ENCODE data around the gene VAMP1. TPM values are rescaled to one million over a fixed set of nuclear protein-coding genes. Genes with fewer than 3 reads are reported as not detected.
A peak's percentile ranks its signal among the peaks of the same experiment; 100 is the strongest.

Gene VAMP1
- total and polyA plus RNA-seq, 10 of the 15 experiments (the other 5 are each of a cell fraction or from before 2014, with no cell fraction given), result 4.8 to 123 (median 27.5) TPM

- TF ChIP-seq, protein P1, sequence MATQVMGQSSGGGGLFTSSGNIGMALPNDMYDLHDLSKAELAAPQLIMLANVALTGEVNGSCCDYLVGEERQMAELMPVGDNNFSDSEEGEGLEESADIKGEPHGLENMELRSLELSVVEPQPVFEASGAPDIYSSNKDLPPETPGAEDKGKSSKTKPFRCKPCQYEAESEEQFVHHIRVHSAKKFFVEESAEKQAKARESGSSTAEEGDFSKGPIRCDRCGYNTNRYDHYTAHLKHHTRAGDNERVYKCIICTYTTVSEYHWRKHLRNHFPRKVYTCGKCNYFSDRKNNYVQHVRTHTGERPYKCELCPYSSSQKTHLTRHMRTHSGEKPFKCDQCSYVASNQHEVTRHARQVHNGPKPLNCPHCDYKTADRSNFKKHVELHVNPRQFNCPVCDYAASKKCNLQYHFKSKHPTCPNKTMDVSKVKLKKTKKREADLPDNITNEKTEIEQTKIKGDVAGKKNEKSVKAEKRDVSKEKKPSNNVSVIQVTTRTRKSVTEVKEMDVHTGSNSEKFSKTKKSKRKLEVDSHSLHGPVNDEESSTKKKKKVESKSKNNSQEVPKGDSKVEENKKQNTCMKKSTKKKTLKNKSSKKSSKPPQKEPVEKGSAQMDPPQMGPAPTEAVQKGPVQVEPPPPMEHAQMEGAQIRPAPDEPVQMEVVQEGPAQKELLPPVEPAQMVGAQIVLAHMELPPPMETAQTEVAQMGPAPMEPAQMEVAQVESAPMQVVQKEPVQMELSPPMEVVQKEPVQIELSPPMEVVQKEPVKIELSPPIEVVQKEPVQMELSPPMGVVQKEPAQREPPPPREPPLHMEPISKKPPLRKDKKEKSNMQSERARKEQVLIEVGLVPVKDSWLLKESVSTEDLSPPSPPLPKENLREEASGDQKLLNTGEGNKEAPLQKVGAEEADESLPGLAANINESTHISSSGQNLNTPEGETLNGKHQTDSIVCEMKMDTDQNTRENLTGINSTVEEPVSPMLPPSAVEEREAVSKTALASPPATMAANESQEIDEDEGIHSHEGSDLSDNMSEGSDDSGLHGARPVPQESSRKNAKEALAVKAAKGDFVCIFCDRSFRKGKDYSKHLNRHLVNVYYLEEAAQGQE (IDR thresholded peaks at IDR 0.05; ENCODE audit: low read depth, low read length), result no peak
- TF ChIP-seq DPF2 (IDR thresholded peaks at IDR 0.05) (0 out of 2 replicates have a peak, but pooled peaks have one; percentile 4), EED (IDR thresholded peaks at IDR 0.05; ENCODE audit: low read depth) (no peak), IRF4 (IDR thresholded peaks at IDR 0.05; ENCODE audit: low read depth, low read length) (no peak), SMARCA5 (IDR thresholded peaks at IDR 0.05) (0 out of 2 replicates have a peak, but pooled peaks have one; percentile 10), NR2F1 (conservative IDR thresholded peaks at IDR 0.05) (0 out of 2 replicates have a peak, but pooled peaks have one; percentile 40)
These were observed 26.4 kb downstream of the VAMP1 start (continued) for GRCh38 chr12:6444031-6444430.

- RAD21 ChIA-PET (ENCODE audit: unreplicated experiment), result interaction anchor here (1.0 to 17.1 kb wide), 10 partner anchors 9 to 192 kb away, joined by 3 to 319 read pairs (median 4); partner anchors contain the start of genes LPAR5 and TAPBPL
- no TSS peak for BruUV-seq (replicated peaks)
- Histone ChIP-seq H3K9ac (ENCODE audit: control insufficient read depth, insufficient read depth, low read length) (peak overlapping the region; percentile 84), H3K4me1 (ENCODE audit: control insufficient read depth, insufficient read depth, low read length) (peaks cover 46% of the 10 kb centered on the region), H3K4me3 (peak overlapping the region; percentile 66), H4K20me1 (ENCODE audit: control insufficient read depth, insufficient read depth) (no peaks in the 10 kb centered on the region), H3K4me2 (ENCODE audit: control insufficient read depth, insufficient read depth) (peak overlapping the region; percentile 99), H3K9me3 (replicated peaks; ENCODE audit: control insufficient read depth, insufficient read depth, low read length) (no peaks in the 10 kb centered on the region), H3K36me3 (ENCODE audit: control insufficient read depth in 2 of 2, insufficient read depth in 2 of 2, low read length in 1 of 2) (0 out of 4 replicates have a peak, but pooled peaks cover 0 to 4% of the 10 kb centered on the region in 2 experiments), H3K79me2 (ENCODE audit: control insufficient read depth, insufficient read depth, low read length) (peaks cover 59% of the 10 kb centered on the region), H3K27ac (ENCODE audit: control insufficient read depth, insufficient read depth) (peak overlapping the region; percentile 99), H2AFZ (ENCODE audit: control insufficient read depth, low read depth, low read length) (peak overlapping the region; percentile 12; the same call in 1 of the 2 replicates), H3K27me3 (replicated peaks in 1 of 2; ENCODE audit: control insufficient read depth in 2 of 2, insufficient read depth in 2 of 2, low read length in 1 of 2) (no peaks in the 10 kb centered on the region)
- CTCF ChIA-PET, result interaction anchor here (0.6 to 7.2 kb wide), 15 partner anchors 9 to 665 kb away, joined by 3 to 79 read pairs (median 7); partner anchors contain the start of gene TAPBPL
- SMC1A ChIA-PET (ENCODE audit: uncharacterized antibody, unreplicated experiment), result interaction anchor here (0.6 to 9.8 kb wide), 13 partner anchors 9 to 135 kb away, joined by 3 to 168 read pairs (median 5); partner anchors contain the start of genes TAPBPL and VAMP1
- in situ Hi-C loops (cut with MboI), result no loop called here
- FAIRE-seq (peak; percentile 31), ATAC-seq (peak; percentile 47), DNase-seq (ENCODE audit: low read depth, low spot score) (no peak)
- intact Hi-C loops (cut with micrococcal nuclease; ENCODE audit: unreplicated experiment), result loop anchor here (1.0 kb wide), 1 partner anchor 16 kb away; no protein-coding TSS in a partner anchor
- WGBS (ENCODE audit: insufficient coverage, insufficient replicate concordance, low lambda C conversion rate, missing lambda C conversion rate), result 3% methylated on average over 9 of the region's 9 CpGs
- POLR2A ChIA-PET, result interaction anchor here (1.1 to 17.5 kb wide), 12 partner anchors 8 to 188 kb away, joined by 3 to 384 read pairs (median 15); partner anchors contain the start of genes GAPDH, MRPL51, TAPBPL and VAMP1
- TF ChIP-seq MLLT1 (IDR thresholded peaks at IDR 0.05) (peak; percentile 75), ZNF384 (IDR thresholded peaks at IDR 0.05; ENCODE audit: borderline replicate concordance, low read depth, low read length) (no peak), NFXL1 (IDR thresholded peaks at IDR 0.05; ENCODE audit: borderline replicate concordance) (no peak), BCL11A (IDR thresholded peaks at IDR 0.05; ENCODE audit: low read depth, low read length) (0 out of 2 replicates have a peak, but pooled peaks have one; percentile 19), MXI1 (IDR thresholded peaks at IDR 0.05; ENCODE audit: low read depth, low read length) (0 out of 2 replicates have a peak, but pooled peaks have one; percentile 43), HDAC6 (IDR thresholded peaks at IDR 0.05; ENCODE audit: unreplicated experiment) (no peak), SREBF1 (IDR thresholded peaks at IDR 0.05; ENCODE audit: low read length) (no peak), FOS (IDR thresholded peaks at IDR 0.05; ENCODE audit: borderline replicate concordance, extremely low read depth, insufficient read length) (no peak), ATF7 (IDR thresholded peaks at IDR 0.05; ENCODE audit: low read depth) (peak; percentile 31; the same call in 1 of the 2 replicates), PML (IDR thresholded peaks at IDR 0.05; ENCODE audit: low read length) (no peak), MTA2 (IDR thresholded peaks at IDR 0.05; ENCODE audit: low read depth) (peak; percentile 71), HDGF (IDR thresholded peaks at IDR 0.05) (0 out of 2 replicates have a peak, but pooled peaks have one; percentile 12), TAF1 (IDR thresholded peaks at IDR 0.05; ENCODE audit: borderline replicate concordance, low read depth, low read length) (peak; percentile 37; the same call in 1 of the 2 replicates)
These were observed 27.0 kb downstream of the VAMP1 start for GRCh38 chr12:6443361-6443983.
